Measurements from ENCODE around the gene MUC4.
"Not testable (repeated sequence)": the region's sequence is repeated elsewhere in the genome, so short reads cannot be mapped to it uniquely, and the experiment has no call there.

Gene MUC4

DNA sequence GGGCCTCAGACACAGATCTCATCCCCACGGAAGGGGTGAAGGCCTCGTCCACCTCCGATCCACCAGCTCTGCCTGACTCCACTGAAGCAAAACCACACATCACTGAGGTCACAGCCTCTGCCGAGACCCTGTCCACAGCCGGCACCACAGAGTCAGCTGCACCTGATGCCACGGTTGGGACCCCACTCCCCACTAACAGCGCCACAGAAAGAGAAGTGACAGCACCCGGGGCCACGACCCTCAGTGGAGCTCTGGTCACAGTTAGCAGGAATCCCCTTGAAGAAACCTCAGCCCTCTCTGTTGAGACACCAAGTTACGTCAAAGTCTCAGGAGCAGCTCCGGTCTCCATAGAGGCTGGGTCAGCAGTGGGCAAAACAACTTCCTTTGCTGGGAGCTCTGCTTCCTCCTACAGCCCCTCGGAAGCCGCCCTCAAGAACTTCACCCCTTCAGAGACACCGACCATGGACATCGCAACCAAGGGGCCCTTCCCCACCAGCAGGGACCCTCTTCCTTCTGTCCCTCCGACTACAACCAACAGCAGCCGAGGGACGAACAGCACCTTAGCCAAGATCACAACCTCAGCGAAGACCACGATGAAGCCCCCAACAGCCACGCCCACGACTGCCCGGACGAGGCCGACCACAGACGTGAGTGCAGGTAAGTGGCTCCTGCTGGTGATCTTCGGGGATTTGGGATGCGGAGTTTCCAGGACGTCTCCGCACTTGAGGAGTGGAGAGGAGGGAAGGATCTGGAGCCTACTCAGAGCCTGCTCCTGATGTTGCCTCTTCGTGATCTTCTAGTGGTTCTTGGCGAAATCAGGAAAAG is 85.6 kb downstream of the MUC4 start:
- not testable (repeated sequence) for H2BK15ac ChIP-seq (replicated peaks; ENCODE audit: low read depth); H2AK5ac ChIP-seq (ENCODE audit: low read length); H3K23ac ChIP-seq (ENCODE audit: low read length); H3K27me3 ChIP-seq (ENCODE audit: insufficient read depth, low read length, poor library complexity); H3K9ac ChIP-seq (ENCODE audit: low read length); H3K18ac ChIP-seq (ENCODE audit: low read length); H3K79me2 ChIP-seq (ENCODE audit: control insufficient read depth, insufficient read depth, low read length); H3K4me1 ChIP-seq (ENCODE audit: control insufficient read depth, low read depth, low read length); H4K5ac ChIP-seq (ENCODE audit: low read length); H3K27ac ChIP-seq (ENCODE audit: low read depth, low read length); H2BK5ac ChIP-seq (ENCODE audit: low read length); H3K4me2 ChIP-seq (ENCODE audit: low read length); H3K56ac ChIP-seq (ENCODE audit: low read length); DNase-seq; H3K36me3 ChIP-seq (ENCODE audit: control insufficient read depth, insufficient read depth, low read length); H3K4me3 ChIP-seq (ENCODE audit: low read length); H3K79me1 ChIP-seq (ENCODE audit: low read length); H3K4ac ChIP-seq (ENCODE audit: low read depth, low read length); H4K8ac ChIP-seq (ENCODE audit: low read depth, low read length); H2BK120ac ChIP-seq (ENCODE audit: low read depth, low read length)
- WGBS (ENCODE audit: extremely low coverage, insufficient coverage, low lambda C conversion rate) = no CpG with 5 or more reads among the region's 32 CpGs

DNA sequence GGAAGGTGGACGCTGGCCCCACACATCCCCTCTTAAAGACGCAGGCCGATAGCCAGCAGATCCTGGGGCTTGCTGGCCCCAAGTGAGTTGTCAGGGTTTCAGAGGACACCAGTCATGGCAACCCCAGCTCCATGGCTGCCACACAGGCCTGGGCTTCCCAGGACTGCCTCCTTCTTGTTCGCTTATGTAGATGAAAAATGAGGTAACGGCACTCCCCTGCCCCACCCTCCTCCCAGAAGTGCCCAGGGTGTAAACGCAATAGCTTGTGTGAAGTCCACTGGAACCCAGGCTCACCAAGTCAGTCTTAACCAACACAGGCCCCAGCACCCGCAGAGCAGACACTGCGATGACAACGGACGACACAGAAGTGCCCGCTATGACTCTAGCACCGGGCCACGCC is 87.4 kb downstream of the MUC4 start:
- H2BK15ac ChIP-seq (replicated peaks; ENCODE audit: low read depth); H3K56ac ChIP-seq (ENCODE audit: low read length); H3K79me2 ChIP-seq (ENCODE audit: control insufficient read depth, insufficient read depth, low read length); H3K18ac ChIP-seq (ENCODE audit: low read length); H3K23ac ChIP-seq (ENCODE audit: low read length); H3K27ac ChIP-seq (ENCODE audit: low read depth, low read length); H3K9ac ChIP-seq (ENCODE audit: low read length); H3K4me3 ChIP-seq (ENCODE audit: low read length); H3K36me3 ChIP-seq (ENCODE audit: control insufficient read depth, insufficient read depth, low read length); H3K4me1 ChIP-seq (ENCODE audit: control insufficient read depth, low read depth, low read length); H2BK120ac ChIP-seq (ENCODE audit: low read depth, low read length); H4K5ac ChIP-seq (ENCODE audit: low read length); H3K4ac ChIP-seq (ENCODE audit: low read depth, low read length); H3K27me3 ChIP-seq (ENCODE audit: insufficient read depth, low read length, poor library complexity); H3K4me2 ChIP-seq (ENCODE audit: low read length); H2BK5ac ChIP-seq (ENCODE audit: low read length); H3K79me1 ChIP-seq (ENCODE audit: low read length); H2AK5ac ChIP-seq (ENCODE audit: low read length); H4K8ac ChIP-seq (ENCODE audit: low read depth, low read length); DNase-seq: not testable (repeated sequence)
- no CpG with 5 or more reads among the region's 13 CpGs for WGBS (ENCODE audit: extremely low coverage, insufficient coverage, low lambda C conversion rate)

- no CpG with 5 or more reads among the region's 9 CpGs for WGBS (ENCODE audit: extremely low coverage, insufficient coverage, low lambda C conversion rate)
These were observed 88.8 kb downstream of the MUC4 start for GRCh38 chr3:195722996-195723345.

GRCh38 chr3:195722139-195722995 is 89.4 kb downstream of the MUC4 start:
- H3K4me2 ChIP-seq (ENCODE audit: low read length); H2BK15ac ChIP-seq (replicated peaks; ENCODE audit: low read depth); H4K5ac ChIP-seq (ENCODE audit: low read length); H2BK120ac ChIP-seq (ENCODE audit: low read depth, low read length); H3K79me2 ChIP-seq (ENCODE audit: control insufficient read depth, insufficient read depth, low read length); DNase-seq; H3K27ac ChIP-seq (ENCODE audit: low read depth, low read length); H4K8ac ChIP-seq (ENCODE audit: low read depth, low read length); H3K18ac ChIP-seq (ENCODE audit: low read length); H3K4me3 ChIP-seq (ENCODE audit: low read length); H3K4me1 ChIP-seq (ENCODE audit: control insufficient read depth, low read depth, low read length); H3K4ac ChIP-seq (ENCODE audit: low read depth, low read length); H3K79me1 ChIP-seq (ENCODE audit: low read length); H3K56ac ChIP-seq (ENCODE audit: low read length); H3K27me3 ChIP-seq (ENCODE audit: insufficient read depth, low read length, poor library complexity); H2BK5ac ChIP-seq (ENCODE audit: low read length); H2AK5ac ChIP-seq (ENCODE audit: low read length); H3K23ac ChIP-seq (ENCODE audit: low read length); H3K9ac ChIP-seq (ENCODE audit: low read length); H3K36me3 ChIP-seq (ENCODE audit: control insufficient read depth, insufficient read depth, low read length): not testable (repeated sequence)
- WGBS (ENCODE audit: extremely low coverage, insufficient coverage, low lambda C conversion rate) = no CpG with 5 or more reads among the region's 21 CpGs

More at GRCh38 chr3:195722996-195723345, 88.8 kb downstream of the MUC4 start:
- not testable (repeated sequence) for H3K79me2 ChIP-seq (ENCODE audit: control insufficient read depth, insufficient read depth, low read length); H3K18ac ChIP-seq (ENCODE audit: low read length); H3K27ac ChIP-seq (ENCODE audit: low read depth, low read length); H3K79me1 ChIP-seq (ENCODE audit: low read length); H3K36me3 ChIP-seq (ENCODE audit: control insufficient read depth, insufficient read depth, low read length); H2BK15ac ChIP-seq (replicated peaks; ENCODE audit: low read depth); H3K27me3 ChIP-seq (ENCODE audit: insufficient read depth, low read length, poor library complexity); DNase-seq; H4K8ac ChIP-seq (ENCODE audit: low read depth, low read length); H4K5ac ChIP-seq (ENCODE audit: low read length); H2BK5ac ChIP-seq (ENCODE audit: low read length); H3K9ac ChIP-seq (ENCODE audit: low read length); H3K4me3 ChIP-seq (ENCODE audit: low read length); H3K4me1 ChIP-seq (ENCODE audit: control insufficient read depth, low read depth, low read length); H2AK5ac ChIP-seq (ENCODE audit: low read length); H2BK120ac ChIP-seq (ENCODE audit: low read depth, low read length); H3K23ac ChIP-seq (ENCODE audit: low read length); H3K56ac ChIP-seq (ENCODE audit: low read length); H3K4me2 ChIP-seq (ENCODE audit: low read length); H3K4ac ChIP-seq (ENCODE audit: low read depth, low read length)

GRCh38 chr3:195720831-195721506 is 90.8 kb downstream of the MUC4 start, which contains the start of gene MUC20:
Gene MUC20, plus strand, starts transcription at chr3:195720978. Its CDS starts 30 bp downstream, at chr3:195721008.
- H3K4me1 ChIP-seq (ENCODE audit: control insufficient read depth, low read depth, low read length); DNase-seq; H3K36me3 ChIP-seq (ENCODE audit: control insufficient read depth, insufficient read depth, low read length); H3K23ac ChIP-seq (ENCODE audit: low read length); H3K27me3 ChIP-seq (ENCODE audit: insufficient read depth, low read length, poor library complexity); H3K18ac ChIP-seq (ENCODE audit: low read length); H2BK5ac ChIP-seq (ENCODE audit: low read length); H3K27ac ChIP-seq (ENCODE audit: low read depth, low read length); H3K4me2 ChIP-seq (ENCODE audit: low read length); H2BK15ac ChIP-seq (replicated peaks; ENCODE audit: low read depth); H3K79me1 ChIP-seq (ENCODE audit: low read length); H4K5ac ChIP-seq (ENCODE audit: low read length); H3K4me3 ChIP-seq (ENCODE audit: low read length); H3K79me2 ChIP-seq (ENCODE audit: control insufficient read depth, insufficient read depth, low read length); H3K9ac ChIP-seq (ENCODE audit: low read length); H2AK5ac ChIP-seq (ENCODE audit: low read length); H4K8ac ChIP-seq (ENCODE audit: low read depth, low read length); H3K4ac ChIP-seq (ENCODE audit: low read depth, low read length); H2BK120ac ChIP-seq (ENCODE audit: low read depth, low read length): not testable (repeated sequence)
- peak within 1 kb of the TSS; percentile 10 for H3K56ac ChIP-seq (ENCODE audit: low read length)
- no CpG with 5 or more reads among the region's 16 CpGs for WGBS (ENCODE audit: extremely low coverage, insufficient coverage, low lambda C conversion rate)
